ENCODE data around the gene TBC1D8.

TBC1D8 gene

GRCh38 chr2:101027852-101028251 lies 123.3 kb downstream of the TBC1D8 start:
- DNase-seq (ENCODE audit: low spot score): no peak

GRCh38 chr2:101026923-101027469 lies 124.2 kb downstream of the TBC1D8 start:
- no peak for DNase-seq (ENCODE audit: low spot score)

GRCh38 chr2:101026253-101026701 lies 124.9 kb downstream of the TBC1D8 start:
- DNase-seq (ENCODE audit: low spot score): no peak

GRCh38 chr2:101025561-101025960 lies 125.6 kb downstream of the TBC1D8 start:
- DNase-seq (ENCODE audit: low spot score): no peak

GRCh38 chr2:101023327-101024107 lies 127.7 kb downstream of the TBC1D8 start:
- no peak for DNase-seq (ENCODE audit: low spot score)

- DNase-seq (ENCODE audit: low spot score): no peak
Measured at GRCh38 chr2:101022221-101022620, 129.0 kb downstream of the TBC1D8 start.

- no peak for DNase-seq (ENCODE audit: low spot score)
Measured at GRCh38 chr2:101018934-101019333, 132.2 kb downstream of the TBC1D8 start.

GRCh38 chr2:101017371-101017770 lies 133.8 kb downstream of the TBC1D8 start:
- DNase-seq (ENCODE audit: low spot score): no peak

- no peak for DNase-seq (ENCODE audit: low spot score)
Measured at GRCh38 chr2:101014264-101014857, 136.8 kb downstream of the TBC1D8 start.

GRCh38 chr2:101012706-101013181 lies 138.4 kb downstream of the TBC1D8 start:
- DNase-seq (ENCODE audit: low spot score): peak; percentile 33

GRCh38 chr2:101012054-101012705 lies 139.0 kb downstream of the TBC1D8 start:
- DNase-seq (ENCODE audit: low spot score): no peak

- no peak for DNase-seq (ENCODE audit: low spot score)
Measured at GRCh38 chr2:101011152-101011551, 140.0 kb downstream of the TBC1D8 start.

- DNase-seq (ENCODE audit: low spot score): no peak
Measured at GRCh38 chr2:101007415-101008345, 143.5 kb downstream of the TBC1D8 start.

GRCh38 chr2:101006065-101006715 lies 145.0 kb downstream of the TBC1D8 start:
- DNase-seq (ENCODE audit: low spot score): no peak

GRCh38 chr2:101004620-101005325 lies 146.4 kb downstream of the TBC1D8 start:
- DNase-seq (ENCODE audit: low spot score): no peak

GRCh38 chr2:101003278-101003775 lies 147.9 kb downstream of the TBC1D8 start:
- no peak for DNase-seq (ENCODE audit: low spot score)

- no peak for DNase-seq (ENCODE audit: low spot score)
Measured at GRCh38 chr2:101002562-101003277, 148.5 kb downstream of the TBC1D8 start.

- peak; percentile 96 for DNase-seq (ENCODE audit: low spot score)
Measured at GRCh38 chr2:101001691-101002561, 149.3 kb downstream of the TBC1D8 start, which contains the start of gene RPL31. Gene RPL31 (plus strand): TSS chr2:101002289. CDS start chr2:101002702, 413 bp downstream.

Data from CD4-positive, alpha-beta T cell treated with Interleukin-6 at 100 ng/mL for 8 hours (primary cell).